ENCODE data around the gene ALDH16A1. TPM values are rescaled to one million over a fixed set of nuclear protein-coding genes. Genes with fewer than 3 reads are reported as not detected.

ALDH16A1 gene
- total and polyA plus RNA-seq, 7 donors: 3.6 to 12.9 (median 7.4) TPM

DNA sequence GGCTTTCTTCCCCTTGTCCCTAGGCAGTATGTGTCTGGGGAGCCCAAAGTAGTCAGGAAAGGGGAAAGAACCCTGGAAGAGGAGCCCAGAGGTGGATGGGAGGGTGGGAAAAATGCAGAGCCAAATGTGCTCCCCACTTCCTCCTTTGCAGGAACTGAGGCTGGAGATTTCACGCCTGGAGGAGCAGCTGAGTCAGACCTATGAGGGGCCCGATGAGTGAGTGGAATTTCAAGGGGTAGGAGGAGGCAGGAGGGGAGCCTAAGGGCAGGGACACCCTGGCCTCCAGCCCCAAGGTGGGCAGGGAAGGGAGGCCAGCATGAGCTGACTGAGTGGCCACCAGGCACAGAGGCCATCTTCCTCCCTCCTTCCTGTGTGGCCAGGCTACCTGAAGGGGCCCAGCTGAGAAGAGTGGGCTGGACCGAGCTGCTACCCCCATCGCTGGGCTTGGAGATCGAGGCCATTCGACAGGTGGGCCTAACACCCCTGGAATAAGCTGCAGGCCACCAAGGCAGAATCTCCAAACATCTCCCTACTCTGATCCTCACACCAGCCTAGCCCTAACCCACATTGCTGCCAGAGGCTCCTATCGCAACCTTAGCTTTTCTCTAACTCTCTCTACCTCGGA is 44.1 kb upstream of the ALDH16A1 start:
- intact Hi-C loops (cut with DNase I): no loop called here
- no peaks in the 10 kb centered on the region for H3K4me1 ChIP-seq
- WGBS, 3 donors: 64 to 74% (median 65%) methylated on average over 5 to 8 of the region's 8 CpGs

DNA sequence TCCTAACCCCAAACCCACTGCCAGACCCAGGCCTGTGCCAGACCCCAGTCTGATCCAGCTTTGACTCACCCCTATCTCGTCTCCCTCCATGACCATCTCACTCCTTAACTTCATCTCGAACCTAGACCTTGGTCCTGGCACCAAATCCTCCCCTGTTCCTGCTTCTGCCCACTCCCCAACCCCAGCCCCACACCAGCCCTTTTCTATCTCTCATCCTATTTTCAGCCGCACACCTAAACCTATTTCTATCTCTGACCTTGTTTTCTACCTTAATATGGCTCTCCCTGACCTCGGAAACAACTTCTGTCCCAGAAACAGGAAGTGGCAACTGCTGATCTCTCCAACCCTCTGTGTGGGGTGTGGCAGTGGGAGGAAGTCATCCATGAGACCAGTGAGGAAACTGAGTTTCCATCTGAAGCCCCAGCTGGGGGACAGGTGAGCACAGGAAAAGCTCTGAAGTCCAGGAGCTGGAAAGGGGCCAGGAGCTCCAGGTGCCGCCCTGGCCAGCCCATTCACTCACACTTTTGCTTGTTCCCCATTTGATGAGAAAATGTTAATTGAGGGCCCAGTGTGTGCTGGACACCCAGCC is 43.5 kb upstream of the ALDH16A1 start:
- H3K4me1 ChIP-seq: no peaks in the 10 kb centered on the region
- no peak for ATAC-seq
- H3K9me3 ChIP-seq: no peaks in the 10 kb centered on the region
- intact Hi-C loops (cut with DNase I): no loop called here
- no peak overlapping the region for H3K4me3 ChIP-seq
- TF ChIP-seq, protein P1, sequence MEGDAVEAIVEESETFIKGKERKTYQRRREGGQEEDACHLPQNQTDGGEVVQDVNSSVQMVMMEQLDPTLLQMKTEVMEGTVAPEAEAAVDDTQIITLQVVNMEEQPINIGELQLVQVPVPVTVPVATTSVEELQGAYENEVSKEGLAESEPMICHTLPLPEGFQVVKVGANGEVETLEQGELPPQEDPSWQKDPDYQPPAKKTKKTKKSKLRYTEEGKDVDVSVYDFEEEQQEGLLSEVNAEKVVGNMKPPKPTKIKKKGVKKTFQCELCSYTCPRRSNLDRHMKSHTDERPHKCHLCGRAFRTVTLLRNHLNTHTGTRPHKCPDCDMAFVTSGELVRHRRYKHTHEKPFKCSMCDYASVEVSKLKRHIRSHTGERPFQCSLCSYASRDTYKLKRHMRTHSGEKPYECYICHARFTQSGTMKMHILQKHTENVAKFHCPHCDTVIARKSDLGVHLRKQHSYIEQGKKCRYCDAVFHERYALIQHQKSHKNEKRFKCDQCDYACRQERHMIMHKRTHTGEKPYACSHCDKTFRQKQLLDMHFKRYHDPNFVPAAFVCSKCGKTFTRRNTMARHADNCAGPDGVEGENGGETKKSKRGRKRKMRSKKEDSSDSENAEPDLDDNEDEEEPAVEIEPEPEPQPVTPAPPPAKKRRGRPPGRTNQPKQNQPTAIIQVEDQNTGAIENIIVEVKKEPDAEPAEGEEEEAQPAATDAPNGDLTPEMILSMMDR (IDR thresholded peaks at IDR 0.05): no peak
- 69 to 75% (median 73%) methylated on average over 5 of the region's 5 CpGs for WGBS, 3 donors
- H3K27ac ChIP-seq: no peak overlapping the region
- DNase-seq: no peak
- H3K27me3 ChIP-seq (ENCODE audit: insufficient read depth in 3 of 3, low read length in 2 of 3): peaks cover 0 to 5% (median 4%) of the 10 kb centered on the region in 3 donors
- no peaks in the 10 kb centered on the region for H3K36me3 ChIP-seq (ENCODE audit: insufficient read depth in 1 of 2, low read depth in 1 of 2)

More for the DNA sequence above, 44.1 kb upstream of the ALDH16A1 start:
- Histone ChIP-seq H3K4me3 (no peak overlapping the region), H3K27me3 (ENCODE audit: insufficient read depth in 3 of 3, low read length in 2 of 3) (peaks cover 0 to 5% (median 4%) of the 10 kb centered on the region in 3 donors), H3K27ac (no peak overlapping the region), H3K36me3 (ENCODE audit: insufficient read depth in 1 of 2, low read depth in 1 of 2) (no peaks in the 10 kb centered on the region), H3K9me3 (no peaks in the 10 kb centered on the region)
- ATAC-seq (no peak), DNase-seq (no peak)
- TF ChIP-seq, protein P1 (IDR thresholded peaks at IDR 0.05): no peak

GRCh38 chr19:49411681-49412326 is 41.2 kb upstream of the ALDH16A1 start:
- no peak for DNase-seq
- intact Hi-C loops (cut with DNase I): no loop called here
- ATAC-seq: no peak
- H3K4me3 ChIP-seq: no peak overlapping the region
- WGBS, 3 donors: 63 to 72% (median 68%) methylated on average over 3 of the region's 3 CpGs
- H3K36me3 ChIP-seq (ENCODE audit: insufficient read depth in 1 of 2, low read depth in 1 of 2): no peaks in the 10 kb centered on the region
- H3K9me3 ChIP-seq: no peaks in the 10 kb centered on the region
- TF ChIP-seq, protein P1 (IDR thresholded peaks at IDR 0.05): no peak
- no peaks in the 10 kb centered on the region for H3K4me1 ChIP-seq
- H3K27ac ChIP-seq: no peak overlapping the region
- peaks cover 0 to 13% (median 6%) of the 10 kb centered on the region in 3 donors for H3K27me3 ChIP-seq (ENCODE audit: insufficient read depth in 3 of 3, low read length in 2 of 3)

GRCh38 chr19:49413348-49413747 is 39.7 kb upstream of the ALDH16A1 start:
- WGBS, 3 donors: 58 to 70% (median 63%) methylated on average over 9 of the region's 9 CpGs

More at GRCh38 chr19:49413348-49413747, 39.7 kb upstream of the ALDH16A1 start:
- H3K4me3 ChIP-seq: no peak overlapping the region
- TF ChIP-seq, protein P1 (IDR thresholded peaks at IDR 0.05): no peak
- no peaks in the 10 kb centered on the region for H3K4me1 ChIP-seq
- H3K36me3 ChIP-seq (ENCODE audit: insufficient read depth in 1 of 2, low read depth in 1 of 2): no peaks in the 10 kb centered on the region
- intact Hi-C loops (cut with DNase I): no loop called here
- ATAC-seq (no peak), DNase-seq (no peak)
- no peak overlapping the region for H3K27ac ChIP-seq
- H3K9me3 ChIP-seq: no peaks in the 10 kb centered on the region
- H3K27me3 ChIP-seq (ENCODE audit: insufficient read depth in 3 of 3, low read length in 2 of 3): peaks cover 0 to 28% (median 6%) of the 10 kb centered on the region in 3 donors
